Gastrocnemius medialis (tissue), 4 donors: ENCODE results near the gene ADAMTS2. TPM values are rescaled to one million over a fixed set of nuclear protein-coding genes. Genes with fewer than 3 reads are reported as not detected.

Experiments used
- ATAC-seq, 2 donors: fragments of 150-250 bp; one replicate each; pipeline ENCODE4 v1.9.1; 2016
- DNase-seq, 2 donors: peaks; one replicate each; pipeline ENCODE4 v3.0.0-alpha.2; 2019
- H3K27ac ChIP-seq, 4 donors: fragments of 200-600 bp; sonication (generic); 1 replicate in 1 of 4; 2 replicates in 3 of 4; pipeline ENCODE4 v1.5.1; 2016 to 2018; ENCODE audit warnings: mild to moderate bottlenecking in 2 of 4, moderate library complexity in 1 of 4
- H3K27me3 ChIP-seq, 3 donors: fragments of 200-600 bp; sonication (generic) in 2 of 3; 1 replicate in 1 of 3; 2 replicates in 2 of 3; pipeline versions ENCODE4 v1.5.1 to v1.6.0; 2016 to 2019; ENCODE audit warnings: mild to moderate bottlenecking in 1 of 3, moderate library complexity in 1 of 3
- H3K36me3 ChIP-seq, 2 donors: fragments of 200-600 bp; sonication (generic) in 1 of 2; one replicate each; pipeline ENCODE4 v1.5.1; 2017 to 2018
- H3K4me1 ChIP-seq, 2 donors: fragments of 200-600 bp; sonication (generic) in 1 of 2; one replicate each; pipeline ENCODE4 v1.5.1; 2016 to 2017; ENCODE audit warnings: mild to moderate bottlenecking in 2 of 2
- H3K4me3 ChIP-seq, 4 donors: fragments of 200-600 bp; sonication (generic) in 3 of 4; 1 replicate in 1 of 4; 2 replicates in 3 of 4; pipeline ENCODE4 v1.5.1; 2016 to 2019; ENCODE audit warnings: mild to moderate bottlenecking in 2 of 4
- H3K9me3 ChIP-seq, 3 donors: fragments of 200-600 bp; sonication (generic) in 2 of 3; 1 replicate in 1 of 3; 2 replicates in 2 of 3; pipeline ENCODE4 v1.5.1; 2016 to 2019
- CTCF ChIP-seq, 5 experiments: fragments of 450-650 bp in 3 of 5; fragments of 200-600 bp in 2 of 5; sonication (generic) in 2 of 5; IDR thresholded peaks in 4 of 5; conservative IDR thresholded peaks in 1 of 5; 1 replicate in 4 of 5; 2 replicates in 1 of 5; pipeline ENCODE4 v1.5.1; 2016 to 2019; ENCODE audit warnings: antibody characterized with exemption in 5 of 5, mild to moderate bottlenecking in 3 of 5, moderate library complexity in 3 of 5
- POLR2A ChIP-seq, 2 donors: fragments of 450-650 bp; IDR thresholded peaks; one replicate each; pipeline ENCODE4 v1.6.1; 2017; ENCODE audit warnings: antibody characterized with exemption in 2 of 2, mild to moderate bottlenecking in 2 of 2, moderate library complexity in 2 of 2
- in situ Hi-C, 4 donors: fragments of 200-750 bp; cut with MboI; loops; one replicate each; pipeline versions ENCODE4 v1.15.0 to v1.8.0; 2017; ENCODE audit warnings: low sequenced_read_pairs in 4 of 4
- intact Hi-C: fragments of 100-400 bp; cut with DNase I; formaldehyde crosslinking; loops from one replicate; pipeline ENCODE4 v1.15.1; 2023; ENCODE audit warnings: low total_unique reads
- total RNA-seq, 4 donors: library from RNA; depleted of rRNA; stranded (reverse); fragments of >200 nt; gene quantifications; one replicate each; pipeline versions ENCODE4 v1.1.0 to v1.2.3, GENCODE V29; 2016

The ADAMTS2 gene
- total RNA-seq, 4 donors from 2014 or later, result 0.78 to 3.8 (median 2.0) TPM

- Histone ChIP-seq H3K36me3 (no peaks in the 10 kb centered on the region), H3K9me3 (no peaks in the 10 kb centered on the region), H3K27me3 (no peaks in the 10 kb centered on the region), H3K27ac (no peak overlapping the region), H3K4me3 (no peak overlapping the region), H3K4me1 (no peaks in the 10 kb centered on the region)
- intact Hi-C loops (no loop called here), in situ Hi-C loops (no loop called here)
- no peak for DNase-seq
- no peak for ATAC-seq
- no peak for TF ChIP-seq CTCF (IDR thresholded peaks at IDR 0.05 in 4 of 5, conservative IDR thresholded peaks at IDR 0.05 in 1 of 5)
- no peak for TF ChIP-seq POLR2A (IDR thresholded peaks at IDR 0.05)
These were observed 114.0 kb downstream of the ADAMTS2 start for GRCh38 chr5:179231309-179231708.

- ATAC-seq (no peak), DNase-seq (no peak)
- Histone ChIP-seq H3K27ac (no peak overlapping the region), H3K27me3 (no peaks in the 10 kb centered on the region), H3K4me3 (no peak overlapping the region), H3K36me3 (no peaks in the 10 kb centered on the region), H3K4me1 (no peaks in the 10 kb centered on the region), H3K9me3 (no peaks in the 10 kb centered on the region)
- intact Hi-C loops (no loop called here), in situ Hi-C loops (no loop called here)
- TF ChIP-seq CTCF (IDR thresholded peaks at IDR 0.05 in 4 of 5, conservative IDR thresholded peaks at IDR 0.05 in 1 of 5), result no peak
- TF ChIP-seq POLR2A (IDR thresholded peaks at IDR 0.05), result no peak
These were observed 115.2 kb downstream of the ADAMTS2 start for GRCh38 chr5:179230061-179230461.

- in situ Hi-C loops (no loop called here), intact Hi-C loops (no loop called here)
- TF ChIP-seq POLR2A (IDR thresholded peaks at IDR 0.05) (no peak), CTCF (IDR thresholded peaks at IDR 0.05 in 4 of 5, conservative IDR thresholded peaks at IDR 0.05 in 1 of 5) (no peak)
- no peaks in the 10 kb centered on the region for H3K27me3 ChIP-seq
- no peak overlapping the region for H3K4me3 ChIP-seq
- no peaks in the 10 kb centered on the region for H3K4me1 ChIP-seq
- H3K9me3 ChIP-seq, result no peaks in the 10 kb centered on the region
- no peak for DNase-seq
- H3K27ac ChIP-seq, result no peak overlapping the region
- ATAC-seq, result no peak
- H3K36me3 ChIP-seq, result no peaks in the 10 kb centered on the region
These were observed 115.9 kb downstream of the ADAMTS2 start for GRCh38 chr5:179229331-179229831.

GRCh38 chr5:179228341-179229121 is 116.7 kb downstream of the ADAMTS2 start:
- Histone ChIP-seq H3K4me3 (no peak overlapping the region), H3K36me3 (no peaks in the 10 kb centered on the region), H3K9me3 (no peaks in the 10 kb centered on the region), H3K27ac (no peak overlapping the region), H3K27me3 (no peaks in the 10 kb centered on the region), H3K4me1 (no peaks in the 10 kb centered on the region)
- DNase-seq (no peak), ATAC-seq (no peak)
- intact Hi-C loops, result no loop called here
- TF ChIP-seq CTCF (IDR thresholded peaks at IDR 0.05 in 4 of 5, conservative IDR thresholded peaks at IDR 0.05 in 1 of 5), result no peak
- no peak for TF ChIP-seq POLR2A (IDR thresholded peaks at IDR 0.05)
- in situ Hi-C loops, result no loop called here
